GM12873 (cell line): Measurements from ENCODE around the gene TIGD2.

Experiments used
- TF ChIP-seq, protein P1 (sequence below): IDR thresholded peaks from 2 replicates; pipeline ENCODE4 v1.5.1; 2012; ENCODE audit warnings: low read depth, mild to moderate bottlenecking, moderate library complexity, low read length, control low read depth; ENCODE audit not compliant: insufficient read depth; ENCODE audit errors: missing control alignments

TIGD2 gene

DNA sequence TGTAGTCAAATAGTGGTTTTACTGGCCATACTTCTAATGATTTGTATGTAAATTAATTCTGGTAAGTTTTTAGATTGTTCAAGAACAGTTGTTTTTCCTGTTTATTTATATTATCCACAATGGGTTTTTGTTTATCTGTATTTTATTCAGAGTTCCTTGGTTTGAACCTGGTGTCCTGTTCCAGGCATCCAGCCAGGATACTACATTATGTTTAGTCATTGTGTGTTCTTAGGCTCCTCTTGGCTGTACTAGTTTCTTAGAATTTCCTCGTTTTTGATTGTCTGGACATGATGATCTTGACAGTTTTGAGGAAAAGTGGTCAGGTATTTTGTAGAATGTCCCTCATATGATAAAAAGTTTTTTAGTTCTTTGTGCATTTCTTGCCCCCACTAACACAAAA lies 7.8 kb downstream of the TIGD2 start:
- TF ChIP-seq, protein P1, sequence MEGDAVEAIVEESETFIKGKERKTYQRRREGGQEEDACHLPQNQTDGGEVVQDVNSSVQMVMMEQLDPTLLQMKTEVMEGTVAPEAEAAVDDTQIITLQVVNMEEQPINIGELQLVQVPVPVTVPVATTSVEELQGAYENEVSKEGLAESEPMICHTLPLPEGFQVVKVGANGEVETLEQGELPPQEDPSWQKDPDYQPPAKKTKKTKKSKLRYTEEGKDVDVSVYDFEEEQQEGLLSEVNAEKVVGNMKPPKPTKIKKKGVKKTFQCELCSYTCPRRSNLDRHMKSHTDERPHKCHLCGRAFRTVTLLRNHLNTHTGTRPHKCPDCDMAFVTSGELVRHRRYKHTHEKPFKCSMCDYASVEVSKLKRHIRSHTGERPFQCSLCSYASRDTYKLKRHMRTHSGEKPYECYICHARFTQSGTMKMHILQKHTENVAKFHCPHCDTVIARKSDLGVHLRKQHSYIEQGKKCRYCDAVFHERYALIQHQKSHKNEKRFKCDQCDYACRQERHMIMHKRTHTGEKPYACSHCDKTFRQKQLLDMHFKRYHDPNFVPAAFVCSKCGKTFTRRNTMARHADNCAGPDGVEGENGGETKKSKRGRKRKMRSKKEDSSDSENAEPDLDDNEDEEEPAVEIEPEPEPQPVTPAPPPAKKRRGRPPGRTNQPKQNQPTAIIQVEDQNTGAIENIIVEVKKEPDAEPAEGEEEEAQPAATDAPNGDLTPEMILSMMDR, result no peak

DNA sequence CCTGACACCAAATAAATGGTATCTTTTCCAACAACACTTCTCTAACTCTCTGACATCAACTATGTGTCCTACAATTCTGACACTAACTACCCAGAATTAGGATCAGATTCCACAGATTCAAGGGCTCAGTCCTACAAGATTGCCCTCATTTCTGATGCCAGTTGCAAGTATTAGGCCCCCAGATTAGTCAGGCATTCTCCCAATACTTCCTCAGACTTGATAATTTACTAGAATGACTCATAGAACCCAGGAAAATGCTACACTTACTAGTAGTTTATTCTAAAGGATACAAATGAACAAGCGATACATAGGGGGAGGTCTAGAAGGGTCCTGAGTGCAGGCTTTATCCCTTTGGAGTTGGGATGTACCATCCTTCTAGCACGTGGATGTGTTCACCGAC lies 8.5 kb downstream of the TIGD2 start:
- TF ChIP-seq, protein P1, result no peak

DNA sequence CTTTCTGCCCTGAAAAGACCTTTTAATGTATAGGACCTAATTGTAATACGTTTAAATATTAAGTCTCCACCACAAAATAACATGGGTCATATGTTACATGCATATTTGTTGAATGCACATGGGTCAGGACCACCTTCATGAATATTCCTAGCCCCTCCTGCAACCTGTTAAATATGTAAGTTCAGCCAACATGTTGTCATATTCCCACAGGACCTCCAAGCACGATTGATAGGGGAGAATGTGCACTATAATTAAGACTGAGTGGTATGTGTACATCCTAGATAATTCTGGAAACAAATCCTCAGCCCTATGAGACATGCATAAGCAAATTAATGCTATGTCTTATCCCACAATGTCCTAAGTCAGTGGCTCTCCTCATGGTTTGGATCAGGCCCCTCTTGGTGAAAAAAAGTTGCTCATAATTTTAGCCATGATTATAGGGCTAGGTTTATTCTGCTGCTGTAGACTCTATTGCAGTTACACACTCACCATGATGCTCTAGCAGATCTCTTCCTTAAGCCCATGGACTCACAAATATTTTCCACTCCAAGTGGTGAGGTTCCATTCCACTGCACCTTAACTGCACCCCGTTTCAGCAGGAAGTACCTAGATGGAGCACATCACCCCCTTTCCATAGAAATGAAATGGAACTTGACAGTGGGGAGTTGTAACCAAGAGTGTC lies 10.2 kb downstream of the TIGD2 start:
- TF ChIP-seq, protein P1, result no peak

DNA sequence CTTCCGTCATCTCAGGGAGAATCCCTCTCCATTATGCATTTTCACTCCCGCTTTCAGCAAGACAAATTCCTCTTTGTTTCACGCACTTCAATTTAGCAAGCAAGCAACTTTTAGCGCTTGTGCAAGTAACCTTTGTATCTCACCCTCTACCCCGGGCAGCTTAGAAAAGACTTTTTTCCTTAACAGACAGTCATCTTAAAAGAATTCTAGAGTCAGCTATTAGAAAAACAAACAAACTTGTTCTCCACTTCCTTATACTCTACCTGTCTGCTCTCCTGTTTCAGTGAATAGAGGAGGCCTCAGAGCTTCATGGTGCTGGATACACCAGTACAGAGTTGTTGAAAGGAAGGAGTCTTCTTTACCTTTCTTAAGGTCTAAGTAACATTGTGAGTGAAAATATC lies 12.1 kb downstream of the TIGD2 start:
- TF ChIP-seq, protein P1, result no peak

- TF ChIP-seq, protein P1, result no peak
Measured at GRCh38 chr4:89125901-89126782, 14.8 kb downstream of the TIGD2 start.

GRCh38 chr4:89129080-89129640 lies 17.8 kb downstream of the TIGD2 start:
- TF ChIP-seq, protein P1, result no peak

- TF ChIP-seq, protein P1, result no peak
Measured at GRCh38 chr4:89134775-89135319, 23.5 kb downstream of the TIGD2 start.
